Panc1 (cell line): ENCODE measurements around the gene TMEM163.

Source experiments
- POLR2AphosphoS5 ChIP-seq: IDR thresholded peaks from 2 replicates; pipeline ENCODE4 v1.6.1; 2012; ENCODE audit warnings: mild to moderate bottlenecking, low read depth, low read length, moderate library complexity
- TCF7L2 ChIP-seq: IDR thresholded peaks from 2 replicates; pipeline ENCODE4 v1.6.1; 2011; ENCODE audit warnings: mild to moderate bottlenecking, low read depth, low read length, inconsistent platforms
- TF ChIP-seq, protein P1 (sequence below): fragments of 450-650 bp; IDR thresholded peaks from 2 replicates; pipeline ENCODE4 v1.5.1; 2017; ENCODE audit warnings: mild to moderate bottlenecking

DNA sequence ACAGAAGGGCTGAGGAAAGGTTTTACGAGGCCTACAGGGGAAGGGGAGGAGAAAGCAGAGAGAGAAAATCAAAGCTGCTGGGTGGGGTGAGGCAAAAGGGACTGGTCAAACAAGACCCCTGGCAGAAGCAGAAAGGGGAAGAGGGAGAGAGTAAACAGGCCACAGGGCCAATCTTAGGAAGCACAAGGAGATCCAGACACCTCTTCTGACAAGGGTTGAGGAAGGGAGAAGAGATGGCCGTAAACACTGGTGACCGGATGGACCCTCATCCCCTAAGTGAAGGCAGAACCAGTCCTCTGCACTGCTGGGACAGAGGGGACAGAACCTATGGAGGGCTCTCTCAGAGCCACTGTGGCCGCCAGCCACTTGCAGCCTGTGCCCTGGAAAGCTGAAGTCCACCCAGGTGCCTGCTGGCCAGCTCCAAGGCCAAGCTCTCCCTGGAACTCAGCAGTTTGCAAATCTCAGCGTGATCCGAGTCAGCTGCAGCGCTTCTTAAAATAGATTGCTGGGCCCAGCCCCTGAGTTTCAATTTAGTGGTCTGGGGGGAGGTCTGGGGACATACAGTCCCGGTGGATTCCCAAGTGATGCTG is 108.8 kb downstream of the TMEM163 start:
- TF ChIP-seq, protein P1, sequence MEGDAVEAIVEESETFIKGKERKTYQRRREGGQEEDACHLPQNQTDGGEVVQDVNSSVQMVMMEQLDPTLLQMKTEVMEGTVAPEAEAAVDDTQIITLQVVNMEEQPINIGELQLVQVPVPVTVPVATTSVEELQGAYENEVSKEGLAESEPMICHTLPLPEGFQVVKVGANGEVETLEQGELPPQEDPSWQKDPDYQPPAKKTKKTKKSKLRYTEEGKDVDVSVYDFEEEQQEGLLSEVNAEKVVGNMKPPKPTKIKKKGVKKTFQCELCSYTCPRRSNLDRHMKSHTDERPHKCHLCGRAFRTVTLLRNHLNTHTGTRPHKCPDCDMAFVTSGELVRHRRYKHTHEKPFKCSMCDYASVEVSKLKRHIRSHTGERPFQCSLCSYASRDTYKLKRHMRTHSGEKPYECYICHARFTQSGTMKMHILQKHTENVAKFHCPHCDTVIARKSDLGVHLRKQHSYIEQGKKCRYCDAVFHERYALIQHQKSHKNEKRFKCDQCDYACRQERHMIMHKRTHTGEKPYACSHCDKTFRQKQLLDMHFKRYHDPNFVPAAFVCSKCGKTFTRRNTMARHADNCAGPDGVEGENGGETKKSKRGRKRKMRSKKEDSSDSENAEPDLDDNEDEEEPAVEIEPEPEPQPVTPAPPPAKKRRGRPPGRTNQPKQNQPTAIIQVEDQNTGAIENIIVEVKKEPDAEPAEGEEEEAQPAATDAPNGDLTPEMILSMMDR, result no peak
- TF ChIP-seq POLR2AphosphoS5 (no peak), TCF7L2 (no peak)
